GOT3 (cell line): Measurements from ENCODE around the gene TVP23A.
"Not testable (repeated sequence)": the region's sequence is repeated elsewhere in the genome, so short reads cannot be mapped to it uniquely, and the experiment has no call there.

Source experiments
- DNase-seq: peaks from one replicate; lab custom pipeline; 2025; ENCODE audit warnings: mixed read lengths; lab: John Stamatoyannopoulos, UW

The TVP23A gene

DNA sequence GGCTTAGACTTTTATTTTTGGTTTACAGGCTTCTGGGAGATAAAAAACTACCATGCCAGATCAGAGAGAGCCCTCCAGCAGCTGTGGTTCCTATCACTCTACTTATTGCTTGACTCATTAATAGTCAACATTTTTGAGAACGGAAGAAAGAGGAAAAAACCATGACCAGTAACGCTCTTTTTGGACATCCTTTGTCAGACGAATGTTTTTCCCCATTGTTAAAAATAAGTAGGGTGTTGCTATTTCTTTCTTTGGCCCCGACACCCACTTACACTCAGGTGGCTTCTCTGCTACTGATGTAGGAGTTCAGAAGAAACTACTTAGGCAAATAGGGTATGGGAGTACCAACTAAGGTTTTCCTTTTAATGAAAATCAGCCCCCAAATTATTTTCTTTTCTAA, 27.5 kb downstream of the TVP23A start:
- no peak for DNase-seq

DNA sequence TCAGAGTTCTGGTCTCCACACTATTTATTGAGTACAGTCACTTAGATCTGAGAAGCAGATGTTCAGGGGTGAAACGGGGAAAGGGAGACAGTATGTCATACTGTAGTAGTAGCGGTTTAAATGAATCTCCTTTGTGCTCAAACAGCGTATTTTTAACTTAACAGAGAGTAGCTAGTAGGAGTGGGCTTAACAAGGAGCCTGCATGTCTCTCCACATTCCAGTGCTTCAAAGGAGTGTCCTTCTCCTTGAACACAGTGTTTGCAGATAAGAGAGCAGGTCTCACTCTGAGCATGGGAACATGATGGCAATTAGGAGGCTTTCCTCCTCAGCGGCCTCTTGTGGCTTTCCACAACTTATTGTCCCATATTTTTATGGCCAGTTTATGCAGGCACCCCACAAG, 30.0 kb downstream of the TVP23A start:
- not testable (repeated sequence) for DNase-seq

DNA sequence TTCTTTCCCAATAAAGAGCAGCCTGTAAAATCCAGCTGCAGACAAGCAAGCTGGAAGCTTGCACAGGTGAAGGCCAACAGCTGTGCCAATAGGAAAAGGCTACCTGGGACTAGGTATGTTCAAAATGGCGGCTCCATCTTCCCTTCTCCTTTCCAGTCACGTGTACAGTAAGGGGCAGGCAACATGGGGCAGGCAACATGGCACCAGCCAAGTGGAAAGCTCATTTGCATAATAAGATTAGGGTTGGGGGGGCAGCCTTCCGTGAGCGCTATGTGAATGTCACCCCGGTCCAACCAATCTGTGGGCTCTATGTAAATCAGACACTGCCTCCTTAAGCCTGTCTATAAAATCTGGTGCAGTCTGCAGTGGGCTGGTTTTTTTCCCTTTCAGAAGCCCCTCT, 31.3 kb downstream of the TVP23A start:
- DNase-seq, result no peak

DNA sequence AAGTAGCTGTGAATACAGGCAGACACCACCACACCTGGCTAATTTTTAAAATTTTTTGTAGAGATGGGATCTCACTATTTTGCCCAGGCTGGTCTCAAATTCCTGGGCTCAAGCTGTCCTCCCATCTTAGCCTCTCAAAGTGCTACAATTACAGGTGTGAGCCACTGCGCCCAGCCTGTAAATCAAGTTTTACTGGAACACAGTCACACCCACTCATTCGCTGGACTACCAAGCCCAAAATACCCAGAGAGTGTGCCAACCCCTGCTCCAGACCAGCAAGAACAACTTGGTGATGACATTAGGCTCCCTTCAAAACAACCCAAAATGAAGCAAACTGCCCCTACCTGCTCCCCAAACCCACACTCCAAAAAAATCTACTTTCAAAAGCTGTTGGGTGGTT, 36.0 kb downstream of the TVP23A start:
- no peak for DNase-seq

DNA sequence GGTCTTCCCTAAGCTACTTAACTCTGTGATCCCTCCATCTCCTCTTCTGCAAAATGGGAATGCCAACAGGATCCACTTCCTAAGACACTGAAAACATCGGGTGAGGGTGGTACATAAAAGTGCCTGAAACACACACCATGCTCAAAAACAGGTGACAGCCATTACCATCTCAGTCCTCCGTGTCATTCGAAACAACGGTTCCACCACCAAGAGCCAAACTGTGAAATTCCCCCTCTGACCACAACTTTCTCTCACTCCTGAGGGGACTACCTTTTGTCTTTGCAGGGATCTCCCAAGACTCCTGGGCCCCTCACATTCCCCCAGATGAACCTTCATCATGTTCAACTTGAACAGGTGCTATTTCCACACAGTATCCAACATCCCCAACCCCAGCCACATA, 38.0 kb downstream of the TVP23A start:
- no peak for DNase-seq

DNA sequence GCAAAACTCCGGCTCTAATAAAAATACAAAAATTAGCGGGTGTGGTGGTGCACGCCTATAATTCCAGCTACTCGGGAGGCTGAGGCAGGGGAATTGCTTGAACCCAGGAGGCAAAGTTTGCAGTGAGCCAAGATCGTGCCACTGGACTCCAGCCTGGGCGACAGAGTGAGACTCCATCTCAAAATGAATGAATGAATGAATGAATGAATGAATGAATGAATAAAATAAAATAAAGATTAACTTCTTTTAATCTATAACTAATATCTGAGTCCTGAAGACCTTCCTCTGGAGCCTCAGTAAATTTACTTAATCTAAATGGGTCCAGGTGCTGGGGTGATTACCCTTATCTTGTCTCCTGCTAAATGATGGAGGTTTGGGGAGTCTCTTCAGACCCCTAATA, 38.7 kb downstream of the TVP23A start:
- DNase-seq, result not testable (repeated sequence)

DNA sequence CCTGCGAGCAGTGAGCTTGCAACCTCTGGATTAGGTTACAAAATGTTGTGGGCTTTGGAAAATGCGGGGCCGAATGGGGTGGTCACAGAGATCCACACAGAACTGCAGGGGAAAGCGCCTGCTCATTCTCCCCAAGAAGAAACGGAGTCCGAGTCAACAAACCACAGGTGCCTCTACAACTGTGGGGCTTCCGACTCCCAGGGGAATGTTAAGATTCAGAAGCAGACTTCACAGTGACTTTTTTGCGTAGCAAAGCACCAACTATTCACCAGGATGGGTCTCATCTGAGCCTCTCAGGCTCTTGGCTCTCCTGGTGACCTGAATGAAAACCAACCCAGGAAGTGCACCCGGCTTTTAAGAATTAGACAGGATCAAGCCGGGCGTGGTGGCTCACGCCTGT, 41.2 kb downstream of the TVP23A start:
- no peak for DNase-seq

DNA sequence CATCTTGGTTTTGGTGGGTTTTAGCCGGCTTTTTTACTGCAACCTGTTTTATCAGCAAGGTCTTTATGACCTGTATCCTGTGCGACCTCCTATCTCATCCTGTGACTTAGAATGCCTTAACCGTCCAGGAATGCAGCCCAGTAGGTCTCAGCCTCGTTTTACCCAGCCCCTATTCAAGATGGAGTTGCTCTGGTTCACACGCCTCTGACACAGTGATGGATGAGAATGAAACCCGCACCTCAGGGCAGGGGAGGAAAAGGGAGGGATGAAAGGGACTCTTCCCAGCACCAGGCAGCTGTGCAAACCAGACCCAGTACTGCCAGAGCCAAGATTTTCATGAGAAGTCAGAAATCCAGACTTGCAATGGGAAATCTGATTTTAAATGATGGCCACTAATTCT, 41.7 kb downstream of the TVP23A start:
- not testable (repeated sequence) for DNase-seq

DNA sequence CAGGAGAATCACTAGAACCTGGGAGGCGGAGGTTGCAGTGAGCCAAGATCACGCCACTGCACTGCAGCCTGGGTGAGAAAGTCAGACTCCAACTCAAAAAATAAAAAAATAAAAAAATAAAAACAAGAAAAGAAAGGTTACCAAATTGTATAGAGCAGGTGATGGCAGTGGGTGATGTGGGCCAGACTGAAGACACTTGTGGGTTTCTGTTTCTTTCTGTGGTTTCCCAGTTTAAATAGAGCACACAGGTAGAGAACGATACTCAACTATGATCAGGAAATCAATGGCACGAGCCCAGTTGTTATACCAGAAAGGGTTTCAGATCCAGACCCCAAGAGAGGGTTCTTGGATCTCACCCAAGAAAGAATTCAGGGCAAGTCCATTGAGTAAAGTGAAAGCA, 42.3 kb downstream of the TVP23A start:
- no peak for DNase-seq

DNA sequence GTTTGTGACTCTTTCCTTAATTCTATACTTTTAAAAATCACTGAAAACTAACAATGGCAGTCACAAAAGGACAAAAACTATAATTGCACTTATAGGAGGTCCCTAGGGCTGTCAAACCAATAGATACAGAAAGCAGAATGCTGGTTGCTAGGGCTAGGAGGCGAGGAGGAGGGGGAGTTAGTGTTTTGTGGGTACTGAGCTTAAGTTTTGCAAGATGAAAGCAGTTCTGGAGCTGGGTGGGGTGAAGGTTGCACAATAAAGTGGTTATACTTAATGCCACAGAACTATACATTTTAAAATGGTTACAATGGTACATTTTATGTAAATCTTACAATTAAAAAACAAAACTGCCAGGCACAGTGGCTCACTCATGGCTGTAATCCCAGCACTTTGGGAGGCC, 47.7 kb downstream of the TVP23A start:
- DNase-seq, result no peak

DNA sequence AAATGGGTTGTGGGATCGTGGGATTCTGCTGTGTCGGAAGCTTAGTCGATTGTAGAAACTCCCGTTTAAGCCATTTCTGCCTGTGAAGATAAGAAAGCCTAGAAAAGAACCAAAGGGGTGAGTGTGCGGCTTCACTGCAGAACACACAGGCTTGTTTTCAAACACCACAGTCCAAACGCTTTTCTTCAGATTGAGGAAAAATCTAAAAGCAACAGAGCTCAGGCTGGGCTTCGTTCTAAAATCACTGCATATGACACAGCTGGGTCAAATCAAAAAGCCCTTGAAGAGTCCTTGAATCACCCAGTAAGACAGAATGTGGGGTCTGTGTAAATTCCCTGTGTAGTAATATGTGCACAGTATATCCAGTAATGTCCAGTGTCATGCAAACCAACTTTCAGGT, 49.2 kb downstream of the TVP23A start:
- DNase-seq, result no peak

DNA sequence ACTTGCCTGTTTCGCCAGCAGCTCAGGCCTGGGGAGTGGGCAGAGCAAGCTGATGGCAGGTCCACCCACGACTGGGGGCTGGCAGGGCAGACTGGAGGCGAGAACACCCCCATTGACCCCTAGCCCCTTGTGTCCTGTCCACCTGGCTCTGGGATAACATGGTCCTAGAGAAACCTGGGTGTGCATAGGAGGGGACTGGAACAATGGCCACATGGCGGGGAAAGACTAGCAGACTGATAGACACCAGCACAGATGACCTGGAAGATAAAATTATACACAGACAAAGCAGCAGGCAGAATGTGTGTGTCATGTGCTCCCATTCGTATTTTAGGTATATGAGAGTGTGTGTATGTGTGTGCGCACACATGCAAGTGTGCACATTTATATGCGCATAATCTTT, 51.5 kb downstream of the TVP23A start:
- DNase-seq, result no peak

DNA sequence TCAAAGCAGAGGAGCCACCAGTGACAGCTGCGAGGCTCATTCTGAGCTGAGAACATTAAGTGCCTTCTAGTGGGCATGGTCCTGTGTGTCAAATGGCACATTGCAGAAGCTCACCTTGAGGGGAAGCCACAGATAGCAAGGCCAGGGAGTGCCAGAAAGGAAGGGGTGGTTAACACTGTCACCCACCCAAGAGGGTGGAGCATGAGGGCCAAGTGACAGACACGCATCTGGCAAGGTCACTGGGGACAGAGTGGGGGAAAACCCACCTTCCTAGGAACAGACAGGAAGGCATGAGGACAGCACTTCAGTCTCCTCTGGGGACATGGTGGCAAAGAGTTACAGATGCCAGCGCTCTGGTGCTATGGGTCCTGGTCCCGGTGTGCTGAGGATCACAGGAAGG, 52.8 kb downstream of the TVP23A start:
- no peak for DNase-seq

DNA sequence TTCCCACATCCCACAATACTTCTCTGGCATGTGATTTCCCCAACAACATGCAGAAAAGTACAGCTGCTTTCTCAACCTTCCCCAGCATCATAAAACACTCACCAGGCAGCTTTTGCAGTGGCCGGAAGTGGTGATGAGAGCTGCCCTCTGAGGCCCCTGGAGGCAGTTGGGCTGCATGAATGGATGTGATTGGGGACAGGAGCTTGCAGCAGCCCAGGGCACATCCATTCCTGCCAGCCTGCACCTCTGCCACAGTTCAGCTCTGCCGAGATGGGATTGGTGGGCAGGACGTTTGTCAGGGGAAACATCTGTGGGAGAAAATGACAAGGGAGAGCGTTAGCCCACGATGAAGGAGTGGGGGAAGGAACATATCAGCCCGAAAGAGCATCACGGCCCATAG, 55.1 kb downstream of the TVP23A start:
- no peak for DNase-seq

DNA sequence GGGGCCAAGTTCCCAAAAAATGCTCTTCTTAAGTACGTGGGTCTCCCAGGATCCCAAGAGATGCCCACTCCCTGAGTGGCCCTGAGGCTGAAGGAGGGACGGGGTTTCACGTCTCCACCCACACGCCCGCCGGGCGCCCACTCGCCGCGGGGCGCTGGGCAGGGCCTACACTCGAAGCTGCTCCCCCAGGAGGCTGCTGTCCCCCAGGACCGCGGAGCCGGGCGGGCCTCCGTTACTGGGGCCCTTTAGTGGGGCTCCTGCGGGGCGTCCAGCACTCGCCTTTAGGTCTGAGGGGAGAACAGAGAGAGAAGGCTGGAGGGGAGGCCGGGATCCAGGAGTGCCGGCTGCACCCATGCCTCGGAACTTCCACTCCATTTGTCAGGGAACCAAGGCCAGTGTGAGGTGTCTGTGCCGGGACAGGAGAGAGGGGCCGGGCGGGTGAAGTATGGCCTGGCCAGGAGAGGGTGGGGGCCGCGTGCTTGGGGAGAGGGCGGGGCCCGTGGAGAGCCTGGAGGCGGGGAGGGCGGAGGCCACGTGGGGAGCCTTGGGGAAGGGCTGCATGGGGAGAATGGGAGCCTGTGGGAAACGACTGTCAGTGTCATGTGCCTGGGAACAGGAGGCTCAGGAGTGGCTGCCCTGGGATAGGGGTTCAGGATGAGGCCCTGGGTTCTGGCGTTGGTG, 56.1 kb downstream of the TVP23A start:
- no peak for DNase-seq

DNA sequence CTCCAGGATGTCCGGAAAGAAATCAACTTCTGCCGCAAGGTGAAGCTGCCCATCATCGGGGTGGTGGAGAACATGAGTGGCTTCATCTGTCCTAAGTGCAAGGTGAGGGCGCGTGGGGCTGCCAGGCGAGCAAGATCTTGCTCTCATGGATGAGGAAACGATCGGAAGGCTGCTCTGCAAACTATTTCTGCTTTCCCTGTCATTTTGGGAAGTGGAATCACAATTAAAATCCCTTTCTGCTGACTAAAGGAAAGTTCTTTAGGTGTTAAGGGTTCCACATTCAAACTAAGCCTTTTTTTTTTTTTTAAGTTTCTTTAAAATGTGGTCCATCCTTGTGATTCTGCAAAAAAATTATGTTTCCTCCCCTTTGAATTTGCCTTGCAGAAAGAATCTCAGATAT, 57.2 kb downstream of the TVP23A start:
- DNase-seq, result no peak

DNA sequence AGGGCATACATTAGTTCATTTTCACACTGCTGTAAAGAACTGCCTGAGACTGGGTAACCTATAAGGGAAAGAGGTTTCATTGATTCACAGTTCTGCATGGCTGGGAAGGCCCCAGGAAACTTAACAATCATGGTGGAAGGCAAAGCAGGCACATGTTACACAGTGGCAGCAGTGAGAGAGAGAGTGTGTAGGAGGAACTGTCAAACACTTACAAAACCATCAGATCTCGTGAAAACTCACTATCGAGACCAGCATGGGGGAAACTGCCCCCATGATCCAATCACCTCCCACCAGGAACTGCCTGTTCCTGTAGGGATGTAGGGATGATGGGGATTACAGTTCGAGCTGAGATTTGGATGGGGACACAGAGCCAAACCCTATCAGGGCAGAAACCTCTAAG, 57.7 kb downstream of the TVP23A start:
- DNase-seq, result no peak

DNA sequence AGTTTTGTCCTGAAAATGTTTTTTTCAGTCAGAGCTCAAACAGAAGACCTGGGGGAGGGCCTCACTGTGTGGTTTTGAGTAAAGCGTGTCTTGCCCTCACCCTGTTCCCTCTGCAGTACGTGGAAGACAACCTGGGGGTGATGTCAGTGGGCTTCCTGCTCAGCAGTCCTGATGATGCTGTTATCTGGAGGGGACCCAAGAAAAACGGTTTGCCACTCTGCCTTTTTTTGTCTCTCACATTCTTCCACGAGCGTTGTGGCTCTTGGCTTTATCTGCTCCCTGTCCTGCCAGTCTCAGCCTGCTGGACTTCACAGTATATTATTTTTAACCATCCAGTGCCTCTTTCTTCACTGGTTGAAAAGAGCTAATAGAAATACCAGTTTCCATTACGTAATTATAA, 62.0 kb downstream of the TVP23A start:
- no peak for DNase-seq

DNA sequence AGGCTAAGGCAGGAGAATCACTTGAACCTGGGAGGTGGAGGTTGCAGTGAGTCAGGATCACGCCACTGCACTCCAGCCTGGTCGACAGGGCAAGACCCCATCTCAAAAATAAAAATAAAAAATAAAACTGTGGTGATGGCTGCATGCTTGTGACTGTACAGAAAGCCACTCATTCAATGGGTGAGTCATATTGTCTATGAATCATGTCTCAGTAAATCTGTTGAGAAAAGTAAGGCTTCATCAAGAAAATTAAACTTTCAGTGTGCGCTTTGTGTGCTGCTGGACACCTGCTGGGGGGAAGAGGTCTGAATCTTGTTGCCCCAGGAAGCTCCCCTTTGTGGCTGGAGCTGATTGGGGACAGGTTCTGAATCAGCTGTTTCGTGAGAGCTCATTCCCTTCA, 63.7 kb downstream of the TVP23A start:
- DNase-seq, result no peak

DNA sequence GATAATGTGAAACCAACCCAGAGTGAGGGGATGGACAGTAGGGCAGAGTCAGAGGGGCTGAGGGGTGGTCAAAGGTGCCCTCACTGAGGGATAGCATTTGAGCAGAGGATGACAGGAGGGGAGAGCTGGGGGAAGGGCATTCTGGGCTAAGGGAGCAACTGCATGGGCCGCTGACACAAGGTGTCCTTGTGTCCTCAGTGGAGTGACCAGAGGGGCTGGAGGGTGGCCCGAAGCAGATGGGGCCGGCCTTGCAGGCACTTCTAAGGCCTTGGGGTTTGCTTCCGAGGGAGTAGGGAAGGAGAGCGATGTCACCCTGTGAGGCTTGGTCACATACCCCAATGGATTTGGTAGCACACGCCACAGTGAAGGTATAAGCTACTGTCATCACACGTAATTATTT, 64.9 kb downstream of the TVP23A start:
- no peak for DNase-seq

DNA sequence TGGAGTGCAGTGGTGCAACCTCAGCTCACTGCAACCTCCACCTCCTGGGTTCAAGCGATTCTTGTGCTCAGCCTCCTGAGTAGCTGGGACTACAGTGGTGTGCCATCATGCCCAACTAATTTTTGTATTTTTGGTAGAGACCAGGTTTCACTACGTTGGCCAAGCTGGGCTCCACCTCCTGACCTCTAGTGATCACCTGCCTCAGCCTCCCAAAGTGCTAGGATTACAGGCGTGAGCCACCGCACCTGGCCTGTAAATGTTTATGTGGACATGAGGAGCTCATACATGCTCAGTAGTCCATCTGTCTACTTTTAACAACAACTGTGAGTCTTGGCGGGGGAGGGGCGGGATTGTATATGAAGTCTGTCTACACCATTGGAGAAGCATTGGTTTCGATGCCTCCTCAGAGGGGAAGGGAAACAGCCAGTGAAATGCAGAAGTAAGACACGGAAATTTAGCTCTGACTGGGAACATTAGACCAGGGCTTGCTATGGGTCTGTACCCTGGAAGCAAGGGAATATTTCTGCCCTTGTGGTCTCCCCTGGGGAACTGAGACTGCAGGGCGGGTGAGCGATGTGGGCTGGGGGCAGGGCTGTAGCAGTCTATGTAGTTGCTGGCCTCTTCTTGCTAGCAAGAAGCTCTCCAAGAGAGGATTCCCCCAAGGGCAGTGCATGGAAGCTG, 65.6 kb downstream of the TVP23A start:
- no peak for DNase-seq

DNA sequence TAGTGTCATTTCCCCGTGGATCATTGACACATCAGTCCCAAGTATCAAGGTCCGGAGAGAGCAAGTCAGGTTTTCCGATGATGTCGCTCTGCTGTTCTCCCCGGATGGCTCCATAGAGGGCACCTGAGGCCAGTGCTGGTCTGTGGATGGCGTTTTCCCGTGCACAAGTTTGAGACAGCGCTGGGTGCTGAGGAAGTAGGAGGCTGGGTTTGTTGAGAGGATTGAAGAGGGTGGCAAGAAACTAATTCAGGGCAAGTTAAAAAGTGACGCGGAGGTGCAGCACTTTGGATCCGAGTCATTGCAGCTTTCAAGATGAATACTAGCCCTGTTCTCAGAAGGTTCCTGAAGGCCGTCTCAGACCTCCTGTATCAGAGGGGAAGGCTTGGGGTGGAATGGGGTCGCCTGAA, 67.3 kb downstream of the TVP23A start:
- no peak for DNase-seq

DNA sequence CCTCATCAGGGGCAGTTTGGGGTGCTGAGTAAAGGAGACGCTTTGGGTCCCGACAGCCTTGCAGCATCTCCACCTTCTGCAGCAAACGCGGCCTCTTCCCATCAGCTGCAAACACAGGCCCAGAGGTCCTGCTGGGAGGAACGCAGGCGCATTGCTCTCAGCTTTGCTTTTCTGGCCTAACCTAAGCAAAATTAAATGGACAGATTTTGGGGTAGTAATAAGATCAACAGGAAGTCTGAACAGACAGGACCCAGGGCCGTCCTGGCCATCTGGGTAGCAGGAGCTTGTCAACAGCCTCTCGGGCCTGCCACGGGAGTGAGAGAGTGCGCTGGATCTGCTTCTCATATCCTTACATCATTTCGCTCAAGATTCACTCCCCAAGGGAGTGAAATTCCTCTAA, 67.8 kb downstream of the TVP23A start:
- no peak for DNase-seq

DNA sequence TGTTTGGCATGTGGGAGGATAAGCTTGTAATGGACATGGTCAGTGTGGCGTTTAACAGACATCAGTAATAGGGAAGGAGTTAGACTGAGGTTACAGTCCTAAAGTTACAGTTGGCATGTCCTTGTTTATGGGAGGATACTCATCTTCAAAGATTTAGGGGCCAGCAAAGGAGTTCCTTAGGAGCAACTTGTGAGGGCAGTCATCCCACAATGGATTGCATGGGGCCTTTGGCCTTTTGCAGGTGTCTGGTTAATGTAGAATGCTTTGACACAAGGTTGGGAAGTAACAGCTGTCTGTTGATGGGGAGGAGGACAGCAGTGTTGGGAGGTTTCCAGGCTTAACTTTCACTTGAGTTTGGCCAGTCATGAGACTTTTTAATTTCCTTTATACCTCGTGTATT, 72.8 kb downstream of the TVP23A start:
- DNase-seq, result no peak
